Measurements from ENCODE around the gene GP9. TPM values are rescaled to one million over a fixed set of nuclear protein-coding genes. Genes with fewer than 3 reads are reported as not detected.
"Not testable (repeated sequence)": the region's sequence is repeated elsewhere in the genome, so short reads cannot be mapped to it uniquely, and the experiment has no call there.

The GP9 gene
- total and polyA plus RNA-seq, 4 donors = 0.16 to 12.0 TPM; not detected in 2

- Histone ChIP-seq H3K9ac (ENCODE audit: low read depth in 1 of 2, low read length in 2 of 2) (no peak overlapping the region), H3K27me3 (ENCODE audit: control insufficient read depth in 4 of 4, insufficient read depth in 4 of 4, low read length in 3 of 4) (no peaks in the 10 kb centered on the region), H3K9me3 (ENCODE audit: control insufficient read depth in 4 of 4, low read length in 3 of 4) (no peaks in the 10 kb centered on the region), H3K4me1 (ENCODE audit: control insufficient read depth in 4 of 4, insufficient read depth in 4 of 4, low read length in 3 of 4) (peaks cover 10 to 61% (median 53%) of the 10 kb centered on the region in 4 donors), H3K4me3 (ENCODE audit: low read depth in 1 of 3, low read length in 3 of 3) (no peak overlapping the region), H3K27ac (ENCODE audit: low read depth in 1 of 2, low read length in 2 of 2) (no peak overlapping the region), H3K36me3 (ENCODE audit: control insufficient read depth in 4 of 4, insufficient read depth in 3 of 4, low read depth in 1 of 4, low read length in 3 of 4) (peaks cover 0 to 18% (median 9%) of the 10 kb centered on the region in 4 donors)
- 88% methylated on average over 8 of the region's 8 CpGs for WGBS
- no peak for DNase-seq (ENCODE audit: low spot score)
- TF ChIP-seq YY1 (IDR thresholded peaks at IDR 0.05) (no peak), RXRA (IDR thresholded peaks at IDR 0.05) (no peak), MAX (IDR thresholded peaks at IDR 0.05) (no peak), GABPA (IDR thresholded peaks at IDR 0.05 in 1 of 2, conservative IDR thresholded peaks at IDR 0.05 in 1 of 2) (no peak), TAF1 (conservative IDR thresholded peaks at IDR 0.05) (no peak), JUND (IDR thresholded peaks at IDR 0.05) (no peak), RAD21 (IDR thresholded peaks at IDR 0.05) (no peak), FOXA2 (IDR thresholded peaks at IDR 0.05) (no peak), HNF4G (IDR thresholded peaks at IDR 0.05) (no peak), NR2F2 (IDR thresholded peaks at IDR 0.05) (no peak), HNF4A (conservative IDR thresholded peaks at IDR 0.05) (no peak), SP1 (IDR thresholded peaks at IDR 0.05) (no peak), FOXA1 (IDR thresholded peaks at IDR 0.05) (no peak)
- TF ChIP-seq, protein P1, sequence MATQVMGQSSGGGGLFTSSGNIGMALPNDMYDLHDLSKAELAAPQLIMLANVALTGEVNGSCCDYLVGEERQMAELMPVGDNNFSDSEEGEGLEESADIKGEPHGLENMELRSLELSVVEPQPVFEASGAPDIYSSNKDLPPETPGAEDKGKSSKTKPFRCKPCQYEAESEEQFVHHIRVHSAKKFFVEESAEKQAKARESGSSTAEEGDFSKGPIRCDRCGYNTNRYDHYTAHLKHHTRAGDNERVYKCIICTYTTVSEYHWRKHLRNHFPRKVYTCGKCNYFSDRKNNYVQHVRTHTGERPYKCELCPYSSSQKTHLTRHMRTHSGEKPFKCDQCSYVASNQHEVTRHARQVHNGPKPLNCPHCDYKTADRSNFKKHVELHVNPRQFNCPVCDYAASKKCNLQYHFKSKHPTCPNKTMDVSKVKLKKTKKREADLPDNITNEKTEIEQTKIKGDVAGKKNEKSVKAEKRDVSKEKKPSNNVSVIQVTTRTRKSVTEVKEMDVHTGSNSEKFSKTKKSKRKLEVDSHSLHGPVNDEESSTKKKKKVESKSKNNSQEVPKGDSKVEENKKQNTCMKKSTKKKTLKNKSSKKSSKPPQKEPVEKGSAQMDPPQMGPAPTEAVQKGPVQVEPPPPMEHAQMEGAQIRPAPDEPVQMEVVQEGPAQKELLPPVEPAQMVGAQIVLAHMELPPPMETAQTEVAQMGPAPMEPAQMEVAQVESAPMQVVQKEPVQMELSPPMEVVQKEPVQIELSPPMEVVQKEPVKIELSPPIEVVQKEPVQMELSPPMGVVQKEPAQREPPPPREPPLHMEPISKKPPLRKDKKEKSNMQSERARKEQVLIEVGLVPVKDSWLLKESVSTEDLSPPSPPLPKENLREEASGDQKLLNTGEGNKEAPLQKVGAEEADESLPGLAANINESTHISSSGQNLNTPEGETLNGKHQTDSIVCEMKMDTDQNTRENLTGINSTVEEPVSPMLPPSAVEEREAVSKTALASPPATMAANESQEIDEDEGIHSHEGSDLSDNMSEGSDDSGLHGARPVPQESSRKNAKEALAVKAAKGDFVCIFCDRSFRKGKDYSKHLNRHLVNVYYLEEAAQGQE (IDR thresholded peaks at IDR 0.05) = no peak
These were observed 47.2 kb downstream of the GP9 start for GRCh38 chr3:129107793-129108192.

GRCh38 chr3:129111076-129111780 lies 50.6 kb downstream of the GP9 start:
- H3K4me3 ChIP-seq (ENCODE audit: low read depth in 1 of 3, low read length in 3 of 3); H3K9ac ChIP-seq (ENCODE audit: low read depth in 1 of 2, low read length in 2 of 2); H3K27me3 ChIP-seq (ENCODE audit: control insufficient read depth in 4 of 4, insufficient read depth in 4 of 4, low read length in 3 of 4); H3K27ac ChIP-seq (ENCODE audit: low read depth in 1 of 2, low read length in 2 of 2); DNase-seq (ENCODE audit: low spot score); H3K9me3 ChIP-seq (ENCODE audit: control insufficient read depth in 4 of 4, low read length in 3 of 4): not testable (repeated sequence)
- WGBS = 95% methylated on average over 10 of the region's 10 CpGs
- Histone ChIP-seq H3K4me1 (ENCODE audit: control insufficient read depth in 4 of 4, insufficient read depth in 4 of 4, low read length in 3 of 4) (peaks cover 12 to 70% (median 59%) of the 10 kb centered on the region in 4 donors), H3K36me3 (ENCODE audit: control insufficient read depth in 4 of 4, insufficient read depth in 3 of 4, low read depth in 1 of 4, low read length in 3 of 4) (peaks cover 0 to 21% (median 13%) of the 10 kb centered on the region in 4 donors)

Other genes starting within 250 kb of the GP9 start
- 10 to 100 TPM; 29.0 to 35.8 TPM for gene ACAD9, start 181.2 kb upstream of the GP9 start, total RNA-seq
- 10 to 100 TPM; 18.3 to 25.3 TPM for gene ACAD9, start 181.2 kb upstream of the GP9 start, polyA plus RNA-seq
- under 1 TPM; 0.05 to 0.25 TPM for gene CFAP92, start 66.7 kb upstream of the GP9 start, total RNA-seq
- under 1 TPM in 1 of 2 donors, not detected in 1; 0.06 TPM for gene CFAP92, start 66.7 kb upstream of the GP9 start, polyA plus RNA-seq
- gene EFCC1, start 59.5 kb upstream of the GP9 start, total RNA-seq = 1 to 10 TPM in 1 of 2 donors, under 1 TPM in 1; 0.14 to 1.0 TPM
- under 1 TPM; 0.08 to 0.33 TPM for gene EFCC1, start 59.5 kb upstream of the GP9 start, polyA plus RNA-seq
- gene RAB43, start 61.0 kb downstream of the GP9 start, total RNA-seq = 10 to 100 TPM; 20.7 to 58.1 TPM
- gene RAB43, start 61.0 kb downstream of the GP9 start, polyA plus RNA-seq = 10 to 100 TPM; 13.4 to 32.4 TPM
- gene ISY1, start 100.3 kb downstream of the GP9 start, total RNA-seq = 10 to 100 TPM in 1 of 2 donors, 1 to 10 TPM in 1; 6.4 to 12.3 TPM
- gene ISY1, start 100.3 kb downstream of the GP9 start, polyA plus RNA-seq = 10 to 100 TPM in 1 of 2 donors, 1 to 10 TPM in 1; 8.7 to 13.2 TPM
- 100 to 1,000 TPM; 162 to 245 TPM for gene CNBP, start 123.1 kb downstream of the GP9 start, total RNA-seq
- 100 to 1,000 TPM; 183 to 291 TPM for gene CNBP, start 123.1 kb downstream of the GP9 start, polyA plus RNA-seq
- 100 to 1,000 TPM in 1 of 2 donors, 10 to 100 TPM in 1; 68.4 to 177 TPM for gene COPG1, start 188.8 kb downstream of the GP9 start, total RNA-seq
- gene COPG1, start 188.8 kb downstream of the GP9 start, polyA plus RNA-seq = 100 to 1,000 TPM in 1 of 2 donors, 10 to 100 TPM in 1; 49.8 to 106 TPM
- 10 to 100 TPM; 13.7 to 18.2 TPM for gene HMCES, start 218.1 kb downstream of the GP9 start, total RNA-seq
- 10 to 100 TPM; 15.3 to 15.4 TPM for gene HMCES, start 218.1 kb downstream of the GP9 start, polyA plus RNA-seq

Data from liver (tissue), 9 donors.